Epithelial cell of esophagus (primary cell): ENCODE data around the gene CLOCK.
A peak's percentile ranks its signal among the peaks of the same experiment; 100 is the strongest.

Experiments used
- DNase-seq: peaks from one replicate; pipeline ENCODE4 v3.0.0; 2010; ENCODE audit warnings: low read depth
- H3K4me3 ChIP-seq: 2 replicates; pipeline ENCODE4 v1.5.1; 2011; ENCODE audit warnings: mild to moderate bottlenecking, low read length, control low read depth
- CTCF ChIP-seq: IDR thresholded peaks from 2 replicates; pipeline ENCODE4 v1.5.1; 2011; ENCODE audit warnings: low read depth, mild to moderate bottlenecking, low read length, control low read depth, inconsistent platforms; ENCODE audit not compliant: insufficient read depth; ENCODE audit errors: missing control alignments

Gene CLOCK

DNA sequence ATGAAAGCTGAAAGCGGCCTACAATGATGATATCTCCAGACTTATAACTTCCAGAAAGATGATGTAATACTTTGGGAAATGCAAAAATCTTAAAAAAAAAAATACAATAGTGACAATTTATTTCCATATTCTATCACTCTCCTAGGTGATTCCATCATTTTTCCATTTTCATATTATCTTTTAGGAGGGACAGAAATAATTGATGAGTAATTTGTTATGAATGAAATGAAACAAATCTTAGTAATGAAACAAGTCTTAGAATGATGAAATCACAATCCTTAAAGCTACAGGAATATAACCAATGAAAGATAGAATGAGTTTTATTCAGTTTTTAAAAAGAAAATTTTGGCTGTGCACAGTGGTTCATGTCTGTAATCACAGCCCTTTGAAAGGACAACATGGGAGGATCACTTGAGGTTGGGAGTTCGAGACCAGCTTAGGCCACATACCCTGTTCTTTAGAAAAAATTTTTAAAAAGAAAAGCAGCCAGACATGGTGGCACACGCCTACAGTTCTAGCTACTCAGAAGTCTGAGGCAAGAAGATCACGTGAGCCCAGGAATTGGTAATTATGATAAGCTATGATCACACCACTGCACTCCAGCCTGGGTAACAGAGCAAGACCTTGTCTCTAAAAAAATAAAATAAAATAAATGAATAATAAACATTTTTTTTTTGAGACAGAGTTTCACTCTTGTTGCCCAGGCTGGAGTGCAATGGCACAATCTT, 21.7 kb downstream of the CLOCK start:
- no peak overlapping the region for H3K4me3 ChIP-seq
- DNase-seq, result peak; percentile 62
- no peak for TF ChIP-seq CTCF

DNA sequence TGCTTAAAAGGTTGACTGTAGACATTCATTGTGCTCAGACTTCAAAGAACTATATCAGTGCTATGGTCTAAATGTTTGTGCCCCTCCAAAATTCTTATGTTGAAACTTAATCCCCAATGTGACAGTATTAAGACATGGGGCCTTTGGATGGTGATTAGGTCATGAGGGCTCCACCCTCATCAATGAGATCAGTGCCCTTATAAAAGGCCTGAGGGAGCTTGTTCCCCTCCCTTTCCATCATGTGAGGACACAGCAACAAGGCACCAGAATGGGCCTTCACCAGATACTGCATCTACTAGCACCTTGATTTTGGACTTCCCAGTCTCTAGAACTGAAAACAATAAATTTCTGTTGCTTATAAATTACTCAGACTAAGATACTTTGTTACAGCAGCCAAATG, 28.3 kb downstream of the CLOCK start:
- no peak for TF ChIP-seq CTCF

DNA sequence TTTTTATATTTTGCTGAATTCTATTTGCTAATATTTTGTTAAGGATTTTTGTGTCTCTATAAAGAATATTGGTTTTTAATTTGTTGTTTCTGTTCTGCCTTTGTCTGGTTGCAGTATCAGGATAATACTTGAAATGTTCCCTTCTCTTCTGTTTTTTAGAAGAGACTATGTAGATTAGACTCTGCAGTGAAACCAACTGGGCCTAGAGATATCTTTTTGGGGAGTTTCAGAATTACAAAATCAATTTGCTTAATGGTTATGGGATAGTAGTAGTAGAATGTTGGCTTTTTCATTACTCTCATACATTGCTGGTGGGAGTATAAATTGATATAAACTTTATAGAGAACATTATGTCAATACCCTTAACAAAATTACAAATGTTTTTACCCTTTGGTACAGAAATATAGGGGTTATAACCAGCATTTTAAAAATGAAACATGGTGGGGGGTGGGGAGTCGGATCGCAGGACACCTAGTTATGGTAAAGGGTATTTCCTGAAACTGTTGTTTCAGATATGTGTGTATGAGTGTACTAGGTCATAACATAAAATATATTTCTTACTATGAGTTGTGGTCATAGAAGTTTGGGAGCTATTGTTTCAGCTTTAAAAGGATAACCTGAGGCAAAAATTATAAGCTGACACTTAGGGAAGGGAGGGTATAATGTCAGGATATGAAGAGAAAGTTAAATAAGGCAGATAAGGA, 29.0 kb downstream of the CLOCK start:
- no peak overlapping the region for H3K4me3 ChIP-seq
- DNase-seq, result no peak
- TF ChIP-seq CTCF, result no peak

More for the DNA sequence above, 28.3 kb downstream of the CLOCK start:
- H3K4me3 ChIP-seq, result no peak overlapping the region
- no peak for DNase-seq

DNA sequence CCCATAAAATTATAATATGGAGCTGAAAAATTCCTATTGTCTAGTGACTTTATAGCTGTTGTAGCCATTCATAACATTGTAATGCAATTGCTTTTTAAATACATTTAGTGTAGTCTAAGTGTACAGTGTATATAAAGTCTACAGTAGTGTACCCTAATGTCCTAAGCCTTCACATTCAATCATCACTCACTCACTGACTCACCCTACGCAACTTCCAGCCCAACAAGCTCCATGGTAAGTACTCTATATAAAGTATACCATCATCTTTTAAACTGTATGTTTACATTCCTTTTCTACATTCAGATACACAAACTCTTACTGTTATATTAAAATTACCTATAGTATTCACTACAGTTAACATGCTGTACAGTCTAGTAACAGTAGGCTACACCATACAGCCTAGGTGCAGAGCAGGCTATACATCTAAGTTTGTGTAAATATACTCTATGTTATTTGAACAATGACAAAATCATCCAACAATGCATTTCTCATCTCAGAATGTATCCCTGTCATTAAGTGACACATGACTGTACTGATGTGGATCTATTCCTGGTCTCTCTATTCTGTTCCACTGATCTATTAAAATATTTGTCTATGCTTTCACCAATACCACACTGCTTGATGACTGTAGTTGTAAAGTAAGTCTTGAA, 33.7 kb downstream of the CLOCK start:
- TF ChIP-seq CTCF, result no peak
- H3K4me3 ChIP-seq, result no peak overlapping the region
- peak; percentile 64 for DNase-seq

- no peak for TF ChIP-seq CTCF
- H3K4me3 ChIP-seq, result no peak overlapping the region
- peak; percentile 26 for DNase-seq
Measured at GRCh38 chr4:55512077-55512476, 34.6 kb downstream of the CLOCK start.

DNA sequence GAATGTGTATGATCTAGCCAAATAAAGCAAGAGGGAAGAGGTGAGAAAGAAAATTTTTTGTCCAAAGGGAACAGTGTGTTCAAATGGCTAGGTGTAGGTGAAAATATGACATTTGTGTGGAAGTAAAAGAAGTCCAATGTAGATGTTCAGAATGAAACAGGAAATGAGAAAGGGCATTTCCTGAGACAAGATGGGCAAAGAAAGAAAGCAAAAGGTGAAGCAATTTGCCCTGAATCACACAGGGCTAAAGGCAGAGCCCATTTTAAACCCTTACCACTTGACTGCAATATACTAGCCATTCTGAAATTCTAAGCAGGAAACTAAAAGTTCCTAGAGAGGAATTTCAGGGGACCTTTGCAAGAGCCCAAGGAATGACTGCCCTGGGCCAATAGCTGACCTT, 36.0 kb downstream of the CLOCK start:
- TF ChIP-seq CTCF, result no peak
- no peak overlapping the region for H3K4me3 ChIP-seq
- no peak for DNase-seq

GRCh38 chr4:55509266-55509665, 37.4 kb downstream of the CLOCK start:
- TF ChIP-seq CTCF, result no peak
- H3K4me3 ChIP-seq, result no peak overlapping the region
- no peak for DNase-seq
